MM.1S (cell line): ENCODE data around the gene TMEM258.

Experiments
- CTCF ChIP-seq: fragments of 300-600 bp; sonication (generic); IDR thresholded peaks from 2 replicates; pipeline ENCODE4 v1.5.1; 2016; ENCODE audit warnings: antibody characterized with exemption, low read length, mixed read lengths
- EZH2phosphoT487 ChIP-seq: fragments of 300-600 bp; sonication (generic); IDR thresholded peaks from 2 replicates; pipeline ENCODE4 v1.6.1; 2018; ENCODE audit warnings: antibody characterized with exemption, low read length

GRCh38 chr11:61833926-61834277 is 41.5 kb upstream of the TMEM258 start:
- TF ChIP-seq CTCF (no peak), EZH2phosphoT487 (no peak)
